Retinal pigment epithelial cell (primary cell): ENCODE measurements around the gene BHLHA9.
A peak's percentile ranks its signal among the peaks of the same experiment; 100 is the strongest.
"Not testable (repeated sequence)": the region's sequence is repeated elsewhere in the genome, so short reads cannot be mapped to it uniquely, and the experiment has no call there.

Experiments used
- DNase-seq: peaks from one replicate; pipeline ENCODE4 v3.0.0-alpha.2; 2010; ENCODE audit warnings: low read depth
- H3K4me3 ChIP-seq: 2 replicates; pipeline ENCODE4 v1.5.1; 2011; ENCODE audit warnings: mild to moderate bottlenecking, low read length, control low read depth, moderate library complexity
- CTCF ChIP-seq: conservative IDR thresholded peaks from 2 replicates; pipeline ENCODE4 v1.5.1; 2011; ENCODE audit warnings: low read depth, low read length, control low read depth, inconsistent platforms

Gene BHLHA9

GRCh38 chr17:1234455-1234854, 35.8 kb upstream of the BHLHA9 start:
- DNase-seq, result no peak
- H3K4me3 ChIP-seq, result no peak overlapping the region
- no peak for TF ChIP-seq CTCF

- TF ChIP-seq CTCF, result no peak
- H3K4me3 ChIP-seq, result no peak overlapping the region
Observed at GRCh38 chr17:1237471-1237870, 32.8 kb upstream of the BHLHA9 start.

GRCh38 chr17:1239210-1239609, 31.0 kb upstream of the BHLHA9 start:
- no peak for TF ChIP-seq CTCF
- no peak for DNase-seq
- no peak overlapping the region for H3K4me3 ChIP-seq

More at GRCh38 chr17:1237471-1237870, 32.8 kb upstream of the BHLHA9 start:
- no peak for DNase-seq

GRCh38 chr17:1240426-1240825, 29.8 kb upstream of the BHLHA9 start:
- DNase-seq, H3K4me3 ChIP-seq: not testable (repeated sequence)

- no peak for TF ChIP-seq CTCF
- no peak for DNase-seq
Observed at GRCh38 chr17:1241929-1242328, 28.3 kb upstream of the BHLHA9 start.

GRCh38 chr17:1244606-1245012, 25.6 kb upstream of the BHLHA9 start:
- no peak overlapping the region for H3K4me3 ChIP-seq
- DNase-seq, result peak; percentile 60
- TF ChIP-seq CTCF, result no peak

More at GRCh38 chr17:1241929-1242328, 28.3 kb upstream of the BHLHA9 start:
- H3K4me3 ChIP-seq, result no peak overlapping the region

- DNase-seq, result peak; percentile 55
- no peak overlapping the region for H3K4me3 ChIP-seq
- TF ChIP-seq CTCF, result no peak
Observed at GRCh38 chr17:1251866-1252608, 18.2 kb upstream of the BHLHA9 start.
